ENCODE data around the gene PRR14.
A peak's percentile ranks its signal among the peaks of the same experiment; 100 is the strongest.

Gene PRR14

DNA sequence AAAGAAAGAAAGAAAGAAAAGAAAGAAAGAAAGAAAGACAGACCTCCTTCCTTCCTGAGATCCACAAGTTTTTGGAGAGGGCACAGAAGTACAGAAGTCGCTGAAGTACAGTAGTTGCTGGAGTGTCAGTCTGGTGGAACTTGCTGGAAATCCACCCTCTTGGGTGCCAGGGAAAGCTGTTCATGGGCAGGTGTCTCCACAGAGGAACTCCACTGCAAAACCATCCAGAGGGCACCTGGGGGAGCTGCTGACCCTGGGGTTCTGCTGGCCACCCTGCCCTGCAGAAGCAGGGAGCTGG, 3.5 kb upstream of the PRR14 start:
- no peak for TF ChIP-seq POLR2A (IDR thresholded peaks at IDR 0.05; ENCODE audit: low read depth, low read length)
- DNase-seq (ENCODE audit: insufficient read length, low spot score), result no peak
- no peak for FAIRE-seq

DNA sequence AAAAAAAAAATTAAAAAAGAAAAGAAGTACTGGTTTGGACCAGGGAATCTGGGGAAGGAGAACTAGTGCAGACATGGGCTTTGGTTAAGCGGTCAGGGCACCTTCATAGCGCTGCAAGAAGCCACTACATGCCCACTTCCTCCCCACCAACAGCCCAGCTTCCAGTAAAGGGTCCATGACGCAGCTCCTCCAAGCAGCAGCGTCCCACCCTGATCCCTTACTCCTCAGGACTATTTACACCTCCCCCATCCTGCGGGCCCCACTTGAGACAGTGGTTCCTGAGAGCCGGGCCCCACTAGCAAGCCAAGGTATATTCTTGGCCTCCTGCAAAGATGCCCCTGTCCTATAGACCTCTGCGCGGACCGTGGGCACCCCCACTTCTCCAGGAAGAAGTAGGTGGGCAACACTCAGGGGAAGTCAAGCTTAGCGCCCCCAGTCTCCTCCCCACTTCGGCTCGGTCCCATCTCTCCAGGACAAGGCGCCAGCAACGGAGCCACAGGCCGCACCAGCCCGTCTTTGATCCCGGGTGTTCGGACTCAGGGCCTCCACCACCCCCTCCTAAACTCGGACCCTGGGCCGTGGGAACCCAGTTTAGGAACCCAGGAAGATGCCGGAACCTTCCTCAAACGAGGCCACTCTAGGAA, 913 bp upstream of the PRR14 start:
- FAIRE-seq, result no peak
- no peak for DNase-seq (ENCODE audit: insufficient read length, low spot score)
- no peak for TF ChIP-seq POLR2A (IDR thresholded peaks at IDR 0.05; ENCODE audit: low read depth, low read length)

DNA sequence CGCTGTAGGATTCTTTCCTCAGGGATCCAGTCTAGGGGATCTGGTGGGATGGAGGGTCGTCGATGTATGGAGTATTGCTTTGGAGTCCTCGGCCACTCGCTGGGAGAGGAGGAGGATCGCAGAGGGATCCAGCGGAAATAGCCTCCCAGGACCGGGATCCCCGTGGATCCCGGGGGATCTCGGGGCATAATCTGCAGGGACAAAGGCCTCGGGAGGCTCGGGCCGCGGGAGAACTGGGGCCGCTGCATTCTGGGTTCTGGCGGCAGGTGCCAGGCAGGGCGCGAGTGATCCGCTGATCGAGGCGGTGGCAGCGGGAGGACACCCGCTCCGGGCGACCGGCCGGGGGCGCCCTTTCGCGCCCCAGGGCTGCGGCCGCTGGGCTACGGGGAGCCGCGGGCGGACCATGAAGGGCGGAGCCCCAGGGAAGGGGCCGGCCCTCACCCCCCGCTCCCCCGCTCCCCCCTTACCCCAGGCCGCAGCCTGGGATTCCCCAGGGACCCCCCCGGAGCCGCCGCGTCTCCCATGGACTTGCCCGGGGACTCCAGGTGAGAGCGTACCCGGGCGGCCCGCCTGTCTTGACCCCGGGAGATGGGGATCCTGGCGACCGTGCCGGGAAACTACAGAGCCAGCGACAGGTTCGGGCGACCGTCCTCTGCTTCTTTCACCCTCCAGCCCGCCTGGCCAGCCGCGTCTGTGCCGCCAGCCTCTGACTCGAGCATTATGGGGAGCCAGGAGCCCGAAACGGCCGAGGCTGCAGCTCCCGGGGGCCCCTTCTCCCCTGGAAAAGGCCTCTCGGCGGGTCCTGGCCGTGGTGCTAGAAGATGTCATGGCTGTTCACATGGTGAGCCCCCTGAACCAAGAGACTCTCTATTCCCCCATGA, 604 bp downstream of the PRR14 start:
- FAIRE-seq, result no peak
- TF ChIP-seq POLR2A (IDR thresholded peaks at IDR 0.05; ENCODE audit: low read depth, low read length), result peak; percentile 30; the same call in 1 of the 2 replicates
- peak; percentile 75 for DNase-seq (ENCODE audit: insufficient read length, low spot score)

DNA sequence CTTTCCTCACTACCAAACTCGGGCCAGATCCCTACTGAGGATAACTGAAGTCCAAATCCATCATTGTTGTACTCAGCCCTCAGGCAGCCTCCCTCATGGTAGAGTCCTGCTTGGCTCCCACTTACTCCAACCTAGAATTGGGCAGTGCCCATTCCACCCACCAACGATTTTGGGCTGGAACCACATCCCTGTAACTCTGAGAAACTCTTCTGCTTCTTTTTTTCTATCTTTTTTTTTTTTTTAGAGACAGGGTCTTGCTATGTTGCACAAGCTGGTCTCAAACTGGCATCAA, 1.2 kb downstream of the PRR14 start:
- DNase-seq (ENCODE audit: insufficient read length, low spot score) (no peak), FAIRE-seq (no peak)

DNA sequence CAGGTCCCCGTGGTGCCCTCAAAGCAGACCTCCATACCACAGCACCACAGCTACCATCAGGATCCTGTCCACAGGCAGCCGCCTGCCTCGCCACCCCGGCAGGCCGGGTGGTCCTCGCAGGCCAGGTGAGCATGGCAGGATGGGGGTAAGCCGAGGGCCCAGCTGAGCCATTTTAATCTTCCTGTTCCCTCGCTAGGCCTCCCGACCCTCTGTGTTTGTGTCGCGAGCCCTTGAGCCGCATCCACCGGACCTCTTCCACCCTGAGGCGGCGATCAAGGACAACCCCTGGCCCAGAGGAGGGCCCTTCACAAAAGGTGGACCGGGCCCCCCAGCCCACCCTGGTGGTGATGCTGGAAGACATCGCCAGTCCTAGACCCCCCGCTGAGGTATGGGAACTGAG, 2.0 kb downstream of the PRR14 start:
- TF ChIP-seq POLR2A (IDR thresholded peaks at IDR 0.05; ENCODE audit: low read depth, low read length), result no peak
- FAIRE-seq (no peak), DNase-seq (ENCODE audit: insufficient read length, low spot score) (no peak)

More for the DNA sequence above, 1.2 kb downstream of the PRR14 start:
- no peak for TF ChIP-seq POLR2A (IDR thresholded peaks at IDR 0.05; ENCODE audit: low read depth, low read length)

DNA sequence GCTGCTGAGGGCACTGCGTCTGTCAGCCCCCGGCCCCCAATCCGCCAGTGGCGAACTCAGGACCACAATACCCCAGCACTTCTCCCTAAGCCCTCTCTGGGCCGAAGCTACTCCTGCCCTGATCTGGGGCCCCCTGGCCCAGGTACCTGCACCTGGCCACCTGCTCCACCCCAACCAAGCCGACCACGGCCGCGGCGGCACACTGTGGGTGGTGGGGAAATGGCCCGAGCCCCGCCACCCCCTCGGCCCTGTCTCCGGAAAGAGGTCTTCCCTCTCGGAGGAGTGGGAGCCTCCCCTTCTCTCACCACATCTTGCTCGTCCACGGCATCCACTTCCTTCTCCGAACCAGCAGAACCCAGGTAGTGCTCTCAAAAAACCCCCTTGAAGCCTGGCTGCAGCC, 4.1 kb downstream of the PRR14 start:
- FAIRE-seq (no peak), DNase-seq (ENCODE audit: insufficient read length, low spot score) (no peak)
- TF ChIP-seq POLR2A (IDR thresholded peaks at IDR 0.05; ENCODE audit: low read depth, low read length), result no peak

DNA sequence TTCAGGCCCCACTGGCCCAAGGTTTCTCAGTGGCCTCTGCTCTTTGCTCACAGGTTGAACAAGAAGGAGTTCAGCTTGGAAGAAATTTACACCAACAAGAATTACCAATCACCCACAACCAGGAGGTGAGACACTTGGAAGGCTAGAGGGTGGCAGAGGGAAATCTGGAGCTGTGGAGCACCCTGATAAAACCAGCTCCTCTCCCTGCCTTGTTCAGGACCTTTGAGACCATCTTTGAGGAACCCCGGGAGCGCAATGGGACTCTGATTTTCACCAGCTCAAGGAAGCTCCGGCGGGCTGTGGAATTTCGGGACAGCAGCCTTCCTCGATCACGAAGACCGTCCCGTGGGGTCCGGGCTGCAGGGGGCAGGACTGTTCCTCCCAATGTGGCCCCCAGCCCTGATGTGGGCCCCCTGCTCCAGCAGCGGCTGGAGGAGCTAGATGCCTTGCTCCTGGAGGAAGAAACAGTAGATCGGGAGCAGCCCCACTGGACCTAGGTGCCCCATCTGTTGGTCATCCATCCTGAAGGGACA, 5.1 kb downstream of the PRR14 start:
- DNase-seq (ENCODE audit: insufficient read length, low spot score) (no peak), FAIRE-seq (no peak)
- no peak for TF ChIP-seq POLR2A (IDR thresholded peaks at IDR 0.05; ENCODE audit: low read depth, low read length)

DNA sequence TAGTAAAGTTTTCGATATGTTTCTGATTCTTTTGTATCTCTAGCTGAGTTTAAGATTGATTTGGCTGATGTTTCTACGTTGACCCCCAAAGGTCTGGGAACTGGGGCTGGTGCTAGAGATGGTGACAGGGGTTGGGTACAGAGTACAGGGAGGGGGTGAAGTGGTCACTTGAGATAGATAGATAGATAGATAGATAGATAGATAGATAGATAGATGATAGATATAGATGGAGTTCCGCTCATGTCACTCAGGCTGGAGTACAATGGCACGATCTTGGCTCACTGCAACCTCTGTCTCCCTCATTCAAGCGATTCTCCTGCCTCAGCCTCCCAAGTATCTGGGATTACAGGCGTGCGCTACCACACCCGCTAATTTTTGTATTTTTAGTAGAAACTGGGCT, 5.6 kb downstream of the PRR14 start:
- DNase-seq (ENCODE audit: insufficient read length, low spot score) (no peak), FAIRE-seq (no peak)
- no peak for TF ChIP-seq POLR2A (IDR thresholded peaks at IDR 0.05; ENCODE audit: low read depth, low read length)

DNA sequence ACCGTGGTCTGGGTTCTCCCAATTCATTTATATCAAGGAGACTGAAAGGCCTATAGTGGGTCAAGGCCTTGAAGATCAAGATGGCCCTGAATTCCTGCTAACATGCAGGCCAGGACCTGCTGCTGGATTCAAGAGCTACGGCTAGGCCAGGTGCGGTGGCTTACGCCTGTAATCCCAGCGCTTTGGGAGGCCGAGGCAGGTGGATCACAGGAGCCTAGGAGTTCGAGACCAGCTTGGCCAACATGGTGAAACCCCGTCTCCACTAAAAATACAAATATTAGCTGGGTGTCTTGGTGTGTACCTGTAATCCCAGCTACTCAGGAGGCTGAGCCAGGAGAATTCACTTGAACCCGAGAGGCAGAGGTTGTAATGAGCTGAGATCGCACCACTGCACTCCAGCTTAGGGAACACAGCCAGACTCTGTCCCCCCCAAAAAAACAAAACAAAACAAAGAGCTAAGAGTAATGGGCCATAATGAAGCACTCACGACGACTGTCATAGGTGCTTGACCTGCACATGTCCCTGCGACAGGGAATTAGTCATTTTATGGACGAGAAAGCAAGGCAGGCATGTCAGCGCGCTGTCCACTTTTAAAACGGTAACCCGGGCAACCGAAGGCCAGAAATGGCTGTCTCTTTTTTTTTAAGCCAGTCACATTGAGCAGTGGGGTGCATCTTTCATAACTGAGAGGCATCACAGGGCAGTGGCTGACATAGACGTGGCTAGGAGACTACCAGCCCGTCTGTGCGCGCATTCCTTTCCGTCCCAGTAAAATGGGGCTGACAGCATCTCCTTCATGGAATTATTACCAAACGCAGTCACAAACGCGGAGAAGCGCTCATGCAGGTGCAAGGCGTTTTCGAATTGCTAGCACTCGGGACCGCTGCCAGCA, 6.5 kb downstream of the PRR14 start:
- TF ChIP-seq POLR2A (IDR thresholded peaks at IDR 0.05; ENCODE audit: low read depth, low read length), result no peak
- FAIRE-seq (no peak), DNase-seq (ENCODE audit: insufficient read length, low spot score) (no peak)

DNA sequence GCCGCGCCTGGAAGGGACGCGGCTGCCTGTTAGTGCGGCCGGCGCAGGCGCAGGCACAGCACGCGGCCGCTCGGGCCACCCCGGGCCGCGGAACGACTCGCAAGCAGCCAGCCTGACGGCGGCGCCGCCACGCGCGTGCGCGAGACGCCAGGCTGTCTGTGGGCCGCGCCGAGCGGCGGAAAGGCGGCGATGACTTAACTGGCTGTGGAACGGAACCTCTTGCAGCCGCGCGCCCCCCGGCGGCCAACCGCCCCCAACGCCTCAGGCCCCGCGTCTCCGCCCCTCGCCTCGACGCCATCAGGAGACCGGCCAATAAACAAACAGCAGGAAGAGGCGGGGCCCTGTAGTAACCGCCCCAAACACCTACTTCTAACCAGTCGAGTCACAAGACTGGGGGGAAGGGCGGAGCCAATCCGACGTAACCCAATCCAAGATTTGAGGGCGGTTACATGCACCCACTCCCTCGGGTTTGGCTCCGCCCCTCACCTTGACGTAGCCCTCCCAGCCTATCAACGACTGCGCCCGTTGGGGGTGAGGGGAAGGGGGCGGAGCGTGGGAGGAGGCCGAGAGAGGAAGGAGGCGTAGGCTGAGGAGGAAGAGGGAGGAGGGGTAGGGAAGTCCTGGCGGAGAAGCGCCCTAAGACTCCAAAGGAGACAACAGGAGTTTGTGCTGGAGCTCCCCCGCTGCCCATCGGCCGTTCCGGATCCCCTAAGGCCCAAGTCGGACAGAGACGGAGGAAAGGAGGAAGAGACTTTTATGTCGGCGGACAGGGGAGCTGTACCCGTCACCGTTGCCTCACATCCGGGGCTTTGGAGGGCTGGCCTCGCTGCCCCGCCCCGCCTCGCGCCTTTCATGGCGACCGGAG, 7.3 kb downstream of the PRR14 start, which contains the start of gene FBRS:
FBRS (plus strand) TSS at position 566 of the 865 bp plus-strand sequence. CDS start 1,088 bp downstream, outside the sequence.
- DNase-seq (ENCODE audit: insufficient read length, low spot score), result peak; percentile 95
- FAIRE-seq, result peak; percentile 86
- TF ChIP-seq POLR2A (IDR thresholded peaks at IDR 0.05; ENCODE audit: low read depth, low read length), result peak; percentile 57

DNA sequence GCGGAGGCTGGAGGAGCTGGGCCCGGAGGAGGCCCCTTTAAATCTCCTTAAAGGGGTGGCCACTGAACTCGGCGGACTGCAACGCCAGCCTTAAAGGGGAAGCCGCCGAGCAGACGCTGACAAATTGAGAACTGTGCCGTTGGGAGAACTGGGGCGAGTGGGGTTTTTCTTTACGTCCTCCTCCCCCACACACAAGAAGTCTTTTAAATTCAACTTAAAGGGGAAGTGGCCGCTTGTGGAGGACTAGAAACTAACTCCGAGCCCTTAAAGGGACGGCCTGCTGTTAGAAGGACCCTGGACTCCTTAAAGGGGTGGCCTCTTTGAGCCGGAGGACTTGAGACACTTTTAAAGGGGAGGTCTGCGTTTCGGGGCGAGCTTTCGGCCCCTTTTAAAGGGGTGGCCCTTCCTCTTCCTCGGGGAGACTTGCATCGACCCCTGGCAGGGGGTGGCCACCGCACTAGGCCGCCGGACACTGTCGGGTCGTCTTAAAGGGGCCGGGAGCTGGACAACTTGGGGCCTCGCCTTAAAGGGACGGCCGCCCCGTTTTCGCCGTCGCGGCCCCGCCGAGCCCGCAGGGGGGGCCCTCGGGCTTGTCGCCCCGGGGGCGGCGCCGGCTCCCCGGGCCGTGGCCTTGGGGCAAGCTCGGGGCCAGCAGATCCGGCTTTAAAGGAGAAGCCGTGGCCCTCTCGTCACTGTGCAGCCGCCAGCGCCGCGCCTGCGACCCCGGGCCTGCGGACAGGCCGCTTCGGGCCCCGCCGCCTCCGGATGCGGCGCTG, 8.2 kb downstream of the PRR14 start:
- no peak for FAIRE-seq
- TF ChIP-seq POLR2A (IDR thresholded peaks at IDR 0.05; ENCODE audit: low read depth, low read length), result no peak; the same call in 1 of the 2 replicates
- DNase-seq (ENCODE audit: insufficient read length, low spot score), result peak; percentile 75
